SK-N-SH treated with all-trans-retinoic acid at 6 μM for 48 hours (cell line): ENCODE measurements around the gene COA5.
A peak's percentile ranks its signal among the peaks of the same experiment; 100 is the strongest.

Experiments
- ATAC-seq: fragments of 200-7000 bp; cut with Tn5 transposase; 3 replicates; pipeline ENCODE4 v1.9.1; 2020; ENCODE audit warnings: mild to moderate bottlenecking, moderate library complexity
- ARNTL ChIP-seq: fragments of 450-650 bp; formaldehyde crosslinking; IDR thresholded peaks from 2 replicates; pipeline ENCODE4 v1.5.0; 2020; ENCODE audit warnings: low read depth, mild to moderate bottlenecking, moderate library complexity, borderline replicate concordance
- BACH2 ChIP-seq: fragments of 250-450 bp; sonication (Bioruptor Pico); IDR thresholded peaks from 2 replicates; pipeline ENCODE4 v1.9.0; 2021; ENCODE audit warnings: mild to moderate bottlenecking, borderline replicate concordance
- CSDC2 ChIP-seq: fragments of 250-450 bp; sonication (Bioruptor Pico); IDR thresholded peaks from 2 replicates; pipeline ENCODE4 v1.5.0; 2020; ENCODE audit warnings: mild to moderate bottlenecking, moderate library complexity
- ESRRG ChIP-seq: fragments of 250-450 bp; sonication (Bioruptor Pico); IDR thresholded peaks from 2 replicates; pipeline ENCODE4 v1.6.1; 2021; ENCODE audit warnings: mild to moderate bottlenecking
- GLIS3 ChIP-seq: fragments of 250-450 bp; sonication (Bioruptor Pico); IDR thresholded peaks from 2 replicates; pipeline ENCODE4 v1.5.0; 2020; ENCODE audit warnings: mild to moderate bottlenecking, moderate library complexity
- ISL1 ChIP-seq: fragments of 250-450 bp; sonication (Bioruptor Pico); IDR thresholded peaks from 2 replicates; pipeline ENCODE4 v2.1.2; 2022; ENCODE audit warnings: mild to moderate bottlenecking, moderate library complexity
- OSR1 ChIP-seq: fragments of 250-450 bp; sonication (Bioruptor Pico); IDR thresholded peaks from 2 replicates; pipeline ENCODE4 v1.8.0; 2022; ENCODE audit warnings: moderate library complexity, mild to moderate bottlenecking, inconsistent platforms
- PPARA ChIP-seq: fragments of 250-450 bp; sonication (Bioruptor Pico); IDR thresholded peaks from 2 replicates; pipeline ENCODE4 v1.5.0; 2020; ENCODE audit warnings: mild to moderate bottlenecking, borderline replicate concordance
- RARB ChIP-seq: fragments of 250-450 bp; sonication (Bioruptor Pico); IDR thresholded peaks from 2 replicates; pipeline ENCODE4 v1.8.0; 2021; ENCODE audit warnings: mild to moderate bottlenecking, moderate library complexity
- SNAI2 ChIP-seq: fragments of 250-450 bp; sonication (Bioruptor Pico); IDR thresholded peaks from 2 replicates; pipeline ENCODE4 v1.5.0; 2020; ENCODE audit warnings: mild to moderate bottlenecking, moderate library complexity
- TCF4 ChIP-seq: fragments of 250-450 bp; sonication (Bioruptor Pico); IDR thresholded peaks from 2 replicates; pipeline ENCODE4 v1.8.0; 2021; ENCODE audit warnings: mild to moderate bottlenecking, moderate library complexity, borderline replicate concordance
- TOX ChIP-seq: fragments of 250-450 bp; sonication (Bioruptor Pico); IDR thresholded peaks from 2 replicates; pipeline ENCODE4 v1.8.0; 2021; ENCODE audit warnings: mild to moderate bottlenecking, moderate library complexity, borderline replicate concordance
- ZC3H10 ChIP-seq: fragments of 250-450 bp; sonication (Bioruptor Pico); IDR thresholded peaks from 2 replicates; pipeline ENCODE4 v1.5.1; 2021; ENCODE audit warnings: mild to moderate bottlenecking, moderate library complexity
- ZFP3 ChIP-seq: fragments of 250-450 bp; sonication (Bioruptor Pico); IDR thresholded peaks from 2 replicates; pipeline ENCODE4 v1.5.0; 2020; ENCODE audit warnings: mild to moderate bottlenecking, moderate library complexity
- ZFP30 ChIP-seq: fragments of 450-650 bp; formaldehyde crosslinking; IDR thresholded peaks from 2 replicates; pipeline ENCODE4 v1.5.0; 2022; ENCODE audit warnings: mild to moderate bottlenecking, moderate library complexity
- ZNF565 ChIP-seq: fragments of 450-650 bp; formaldehyde crosslinking; conservative IDR thresholded peaks from 2 replicates; pipeline ENCODE4 v1.5.0; 2020; ENCODE audit warnings: low read depth, mild to moderate bottlenecking, moderate library complexity
- ZNF70 ChIP-seq: fragments of 450-650 bp; formaldehyde crosslinking; IDR thresholded peaks from 2 replicates; pipeline ENCODE4 v1.5.0; 2020; ENCODE audit warnings: mild to moderate bottlenecking, moderate library complexity
- ZNF8 ChIP-seq: fragments of 450-650 bp; formaldehyde crosslinking; IDR thresholded peaks from 2 replicates; pipeline ENCODE4 v1.5.0; 2020; ENCODE audit warnings: mild to moderate bottlenecking, moderate library complexity
- TF ChIP-seq, protein P1 (sequence below): fragments of 250-450 bp; sonication (Bioruptor Pico); IDR thresholded peaks from 2 replicates; pipeline ENCODE4 v1.5.0; 2020; ENCODE audit warnings: mild to moderate bottlenecking, moderate library complexity
- TF ChIP-seq, protein P2 (sequence below): fragments of 250-450 bp; sonication (Bioruptor Pico); IDR thresholded peaks from 2 replicates; pipeline ENCODE4 v1.5.1; 2021; ENCODE audit warnings: mild to moderate bottlenecking, moderate library complexity
- TF ChIP-seq, protein P3 (sequence below): fragments of 250-450 bp; sonication (Bioruptor Pico); IDR thresholded peaks from 2 replicates; pipeline ENCODE4 v1.5.1; 2020; ENCODE audit warnings: low read depth, mild to moderate bottlenecking, moderate library complexity

COA5 gene

DNA sequence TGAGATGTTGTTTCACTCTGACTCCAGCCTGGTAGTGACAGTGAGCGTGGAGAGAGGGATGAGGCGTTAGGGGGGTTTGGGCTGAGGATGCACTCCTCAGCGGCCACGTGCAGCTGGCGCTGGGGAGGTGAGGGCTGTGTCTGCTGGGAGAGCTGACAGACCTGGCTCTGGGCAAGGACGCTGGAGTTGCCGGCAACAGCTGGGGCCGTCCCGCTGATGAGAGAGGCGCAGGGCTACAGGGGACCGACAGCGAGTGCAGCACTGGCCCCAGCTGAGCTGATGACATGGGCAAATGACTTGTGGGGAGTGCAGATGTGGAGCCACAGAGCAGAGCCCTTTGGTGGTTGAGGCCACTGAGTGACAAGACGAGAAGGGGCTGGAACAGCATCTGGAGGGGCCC, 38.4 kb downstream of the COA5 start (continued):
- TF ChIP-seq, protein P1, sequence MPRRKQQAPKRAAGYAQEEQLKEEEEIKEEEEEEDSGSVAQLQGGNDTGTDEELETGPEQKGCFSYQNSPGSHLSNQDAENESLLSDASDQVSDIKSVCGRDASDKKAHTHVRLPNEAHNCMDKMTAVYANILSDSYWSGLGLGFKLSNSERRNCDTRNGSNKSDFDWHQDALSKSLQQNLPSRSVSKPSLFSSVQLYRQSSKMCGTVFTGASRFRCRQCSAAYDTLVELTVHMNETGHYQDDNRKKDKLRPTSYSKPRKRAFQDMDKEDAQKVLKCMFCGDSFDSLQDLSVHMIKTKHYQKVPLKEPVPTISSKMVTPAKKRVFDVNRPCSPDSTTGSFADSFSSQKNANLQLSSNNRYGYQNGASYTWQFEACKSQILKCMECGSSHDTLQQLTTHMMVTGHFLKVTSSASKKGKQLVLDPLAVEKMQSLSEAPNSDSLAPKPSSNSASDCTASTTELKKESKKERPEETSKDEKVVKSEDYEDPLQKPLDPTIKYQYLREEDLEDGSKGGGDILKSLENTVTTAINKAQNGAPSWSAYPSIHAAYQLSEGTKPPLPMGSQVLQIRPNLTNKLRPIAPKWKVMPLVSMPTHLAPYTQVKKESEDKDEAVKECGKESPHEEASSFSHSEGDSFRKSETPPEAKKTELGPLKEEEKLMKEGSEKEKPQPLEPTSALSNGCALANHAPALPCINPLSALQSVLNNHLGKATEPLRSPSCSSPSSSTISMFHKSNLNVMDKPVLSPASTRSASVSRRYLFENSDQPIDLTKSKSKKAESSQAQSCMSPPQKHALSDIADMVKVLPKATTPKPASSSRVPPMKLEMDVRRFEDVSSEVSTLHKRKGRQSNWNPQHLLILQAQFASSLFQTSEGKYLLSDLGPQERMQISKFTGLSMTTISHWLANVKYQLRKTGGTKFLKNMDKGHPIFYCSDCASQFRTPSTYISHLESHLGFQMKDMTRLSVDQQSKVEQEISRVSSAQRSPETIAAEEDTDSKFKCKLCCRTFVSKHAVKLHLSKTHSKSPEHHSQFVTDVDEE (CRISPR knock-in tag) = no peak

DNA sequence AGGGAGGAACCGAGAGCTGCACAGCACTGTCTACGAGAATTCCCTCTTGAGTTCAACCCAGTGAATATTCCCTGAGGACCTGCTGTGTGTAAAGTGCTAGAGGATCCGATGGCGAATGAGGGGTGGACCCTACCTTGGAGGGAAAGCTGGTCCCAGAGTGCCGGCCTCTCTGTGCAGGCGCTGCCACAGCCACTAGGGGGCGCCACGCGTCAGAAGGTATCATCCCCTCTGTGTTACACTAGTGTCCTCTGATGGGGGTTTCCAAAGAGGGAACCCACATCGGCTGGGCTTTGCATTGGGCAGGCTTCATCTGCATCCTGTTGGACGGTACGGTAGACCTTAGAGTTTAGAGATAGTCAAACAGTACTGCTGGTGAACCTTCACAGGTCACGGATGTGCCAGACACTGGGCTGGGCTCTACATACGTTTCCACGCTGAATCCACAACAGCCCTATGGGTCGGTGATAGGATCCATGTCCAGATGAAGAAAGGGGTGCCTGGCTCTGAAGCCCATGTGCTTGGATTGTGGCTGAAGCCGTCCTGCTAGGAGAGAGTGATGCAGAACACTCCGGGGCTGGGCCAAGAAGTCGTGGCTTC, 39.0 kb downstream of the COA5 start:
- TF ChIP-seq ZFP30 (CRISPR knock-in tag) = no peak
- TF ChIP-seq ESRRG (CRISPR knock-in tag) = no peak
- ATAC-seq = peak; percentile 79

DNA sequence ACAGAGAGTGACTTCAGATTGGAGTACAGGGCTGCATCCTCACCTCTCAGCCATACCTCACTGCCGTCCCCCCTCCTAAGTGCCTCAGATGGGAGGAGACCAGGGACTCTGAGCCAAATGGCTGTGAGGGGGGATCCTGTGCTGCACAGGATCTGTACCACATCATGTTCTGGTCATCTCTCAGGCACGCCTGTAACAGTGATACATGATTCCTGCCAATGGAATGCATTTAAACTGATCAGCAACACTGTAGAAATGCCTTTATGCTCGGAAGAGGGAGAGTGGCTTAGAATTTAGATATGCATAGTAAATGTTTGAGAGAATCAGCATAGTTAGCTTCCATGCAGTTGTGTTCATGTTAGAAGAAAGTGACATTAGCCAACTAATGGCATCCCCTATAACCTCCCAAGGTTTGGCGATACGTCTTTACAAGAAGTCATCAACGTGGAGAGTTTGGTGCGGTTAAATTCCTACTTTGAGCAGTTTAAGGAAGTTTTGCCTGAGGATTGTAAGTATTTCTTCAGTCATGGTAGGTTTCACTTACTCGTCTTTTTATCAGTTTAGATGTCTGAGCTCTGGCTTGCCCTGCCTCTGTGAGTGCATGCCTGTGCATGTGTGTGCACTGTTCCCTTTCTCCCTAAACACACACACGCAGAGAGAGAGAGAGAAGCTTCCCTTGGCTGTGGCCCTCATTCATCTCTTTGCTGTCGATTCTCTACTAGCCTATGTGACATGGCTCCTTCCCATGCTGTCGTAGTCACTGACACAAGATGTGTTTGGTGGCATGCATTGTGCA, 40.0 kb downstream of the COA5 start:
- TF ChIP-seq ESRRG (CRISPR knock-in tag) (no peak), OSR1 (CRISPR knock-in tag) (no peak), ARNTL (CRISPR knock-in tag) (no peak), TOX (CRISPR knock-in tag) (no peak), ISL1 (CRISPR knock-in tag) (no peak), ZNF8 (CRISPR knock-in tag) (no peak), GLIS3 (CRISPR knock-in tag) (no peak), RARB (CRISPR knock-in tag) (no peak)
- TF ChIP-seq, protein P2, sequence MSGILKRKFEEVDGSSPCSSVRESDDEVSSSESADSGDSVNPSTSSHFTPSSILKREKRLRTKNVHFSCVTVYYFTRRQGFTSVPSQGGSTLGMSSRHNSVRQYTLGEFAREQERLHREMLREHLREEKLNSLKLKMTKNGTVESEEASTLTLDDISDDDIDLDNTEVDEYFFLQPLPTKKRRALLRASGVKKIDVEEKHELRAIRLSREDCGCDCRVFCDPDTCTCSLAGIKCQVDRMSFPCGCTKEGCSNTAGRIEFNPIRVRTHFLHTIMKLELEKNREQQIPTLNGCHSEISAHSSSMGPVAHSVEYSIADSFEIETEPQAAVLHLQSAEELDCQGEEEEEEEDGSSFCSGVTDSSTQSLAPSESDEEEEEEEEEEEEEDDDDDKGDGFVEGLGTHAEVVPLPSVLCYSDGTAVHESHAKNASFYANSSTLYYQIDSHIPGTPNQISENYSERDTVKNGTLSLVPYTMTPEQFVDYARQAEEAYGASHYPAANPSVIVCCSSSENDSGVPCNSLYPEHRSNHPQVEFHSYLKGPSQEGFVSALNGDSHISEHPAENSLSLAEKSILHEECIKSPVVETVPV = no peak
- peak; percentile 85 for ATAC-seq

DNA sequence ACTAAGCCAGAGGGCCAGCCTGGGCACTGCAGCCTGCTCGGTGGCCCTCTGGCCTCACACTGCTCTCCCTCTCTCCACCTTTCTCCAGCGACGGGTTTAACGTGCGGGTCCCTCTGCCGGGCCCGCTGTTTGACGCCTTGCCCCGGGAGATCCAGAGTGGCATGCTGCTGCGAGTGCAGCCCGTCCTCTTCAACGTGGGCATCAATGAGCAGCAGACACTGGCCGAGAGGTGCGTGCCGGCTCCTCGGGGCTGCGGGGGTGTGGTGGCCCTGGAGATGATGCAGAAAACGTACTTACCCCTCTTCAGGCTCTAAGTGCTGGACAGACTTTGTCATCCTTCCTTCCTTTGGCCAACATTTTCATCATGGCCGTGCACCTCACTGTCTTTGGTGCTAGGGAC, 42.4 kb downstream of the COA5 start:
- TF ChIP-seq RARB (CRISPR knock-in tag) = no peak
- TF ChIP-seq TOX (CRISPR knock-in tag) = no peak
- TF ChIP-seq ESRRG (CRISPR knock-in tag) = no peak
- no peak for TF ChIP-seq ZNF70
- no peak for ATAC-seq

DNA sequence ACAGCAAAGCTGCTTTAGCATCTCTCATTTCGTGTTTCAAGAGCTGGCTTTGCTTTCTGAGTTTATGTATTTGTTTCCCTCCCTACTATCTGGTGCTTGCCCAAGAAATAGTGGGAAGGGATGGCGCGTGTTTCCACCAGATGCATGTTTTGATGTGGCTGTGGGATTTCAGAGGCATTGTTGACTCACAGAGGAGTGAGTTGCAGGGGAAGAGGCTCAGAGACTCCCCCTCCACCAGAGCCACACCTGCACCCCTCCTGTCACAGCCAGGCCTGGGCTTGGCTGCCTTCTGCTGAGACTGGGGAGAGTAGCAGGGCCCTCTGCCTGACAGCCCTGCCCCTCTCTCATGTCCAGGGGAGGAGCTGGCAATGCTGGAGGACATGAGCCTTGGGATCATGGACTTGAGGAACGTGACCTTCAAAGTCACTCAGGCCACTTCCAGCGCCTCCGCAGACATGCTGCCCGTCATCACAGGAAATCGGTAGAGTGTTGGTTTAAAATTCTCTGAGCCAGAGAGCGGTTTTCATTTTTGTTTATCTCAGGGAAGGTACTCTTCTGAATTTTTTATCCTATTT, 42.9 kb downstream of the COA5 start:
- no peak for ATAC-seq
- TF ChIP-seq TCF4 (CRISPR knock-in tag) (no peak), ZNF565 (no peak), TOX (CRISPR knock-in tag) (no peak), CSDC2 (CRISPR knock-in tag) (no peak), BACH2 (CRISPR knock-in tag) (no peak), SNAI2 (no peak), GLIS3 (CRISPR knock-in tag) (no peak), RARB (CRISPR knock-in tag) (no peak), ZFP30 (CRISPR knock-in tag) (no peak), ISL1 (CRISPR knock-in tag) (no peak), PPARA (CRISPR knock-in tag) (no peak), ZC3H10 (CRISPR knock-in tag) (no peak), ZNF70 (no peak), ZNF8 (CRISPR knock-in tag) (no peak), ZFP3 (CRISPR knock-in tag) (no peak), OSR1 (CRISPR knock-in tag) (no peak), ARNTL (CRISPR knock-in tag) (no peak)
- TF ChIP-seq, protein P1 (CRISPR knock-in tag) = no peak
- TF ChIP-seq, protein P3, sequence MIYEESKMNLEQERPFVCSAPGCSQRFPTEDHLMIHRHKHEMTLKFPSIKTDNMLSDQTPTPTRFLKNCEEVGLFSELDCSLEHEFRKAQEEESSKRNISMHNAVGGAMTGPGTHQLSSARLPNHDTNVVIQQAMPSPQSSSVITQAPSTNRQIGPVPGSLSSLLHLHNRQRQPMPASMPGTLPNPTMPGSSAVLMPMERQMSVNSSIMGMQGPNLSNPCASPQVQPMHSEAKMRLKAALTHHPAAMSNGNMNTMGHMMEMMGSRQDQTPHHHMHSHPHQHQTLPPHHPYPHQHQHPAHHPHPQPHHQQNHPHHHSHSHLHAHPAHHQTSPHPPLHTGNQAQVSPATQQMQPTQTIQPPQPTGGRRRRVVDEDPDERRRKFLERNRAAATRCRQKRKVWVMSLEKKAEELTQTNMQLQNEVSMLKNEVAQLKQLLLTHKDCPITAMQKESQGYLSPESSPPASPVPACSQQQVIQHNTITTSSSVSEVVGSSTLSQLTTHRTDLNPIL (CRISPR knock-in tag) = no peak
- TF ChIP-seq, protein P2 = no peak
